A549 (cell line): Measurements from ENCODE around the gene CNTNAP2. TPM values are rescaled to one million over a fixed set of nuclear protein-coding genes. Genes with fewer than 3 reads are reported as not detected.

Experiments
- ATAC-seq, 2 experiments: fragments of 200-7000 bp in 1 of 2; fragments of >200 bp in 1 of 2; cut with Nextera tagmentation in 1 of 2; cut with Tn5 transposase in 1 of 2; 3 replicates each; pipeline versions ENCODE4 v1.8.0 to v1.9.1; 2018 to 2020; ENCODE audit warnings: mild to moderate bottlenecking in 1 of 2, moderate library complexity in 1 of 2
- CTCF ChIA-PET: fragments of 300-600 bp; sonication (Branson Sonifier 250); formaldehyde crosslinking; extraction: SDS; loops from one replicate; lab custom pipeline; 2021; ENCODE audit warnings: antibody characterized with exemption, inconsistent platforms; lab: Yijun Ruan, JAX
- POLR2A ChIA-PET: fragments of 350-600 bp; formaldehyde crosslinking; extraction: SDS; loops from one replicate; lab custom pipeline; 2021; ENCODE audit warnings: antibody characterized with exemption, inconsistent platforms; lab: Yijun Ruan, JAX
- DNase-seq, 2 experiments: peaks; one replicate each; pipeline versions ENCODE4 v3.0.0 to v3.0.0-alpha.2; 2011 to 2016; ENCODE audit warnings: low read depth in 1 of 2, low spot score in 1 of 2
- FAIRE-seq: peaks from 2 replicates; lab custom pipeline; 2011; peaks lifted over from hg19 to GRCh38; lab: Jason Lieb, UNC
- H3K27ac ChIP-seq, 2 experiments: fragments of >200 bp; sonication (Bioruptor Twin); formaldehyde crosslinking; 3 replicates each; pipeline ENCODE4 v1.5.1; 2016 to 2017
- H3K4me1 ChIP-seq: fragments of >200 bp; sonication (Bioruptor Twin); formaldehyde crosslinking; 3 replicates; pipeline ENCODE4 v1.6.1; 2016
- H3K4me2 ChIP-seq: fragments of >200 bp; sonication (Bioruptor Twin); formaldehyde crosslinking; 3 replicates; pipeline ENCODE4 v1.6.1; 2016
- H3K4me3 ChIP-seq: fragments of >200 bp; sonication (Bioruptor Twin); formaldehyde crosslinking; 3 replicates; pipeline ENCODE4 v1.5.1; 2016
- H3K9me3 ChIP-seq: fragments of >200 bp; sonication (Bioruptor Twin); formaldehyde crosslinking; 3 replicates; pipeline ENCODE4 v1.6.1; 2016
- ATOH8 ChIP-seq: fragments of 250-450 bp; sonication (Bioruptor Pico); IDR thresholded peaks from 2 replicates; pipeline ENCODE4 v1.5.0; 2020; ENCODE audit warnings: low read depth, mild to moderate bottlenecking, moderate library complexity
- BHLHE40 ChIP-seq: IDR thresholded peaks from 2 replicates; pipeline ENCODE4 v1.6.1; 2012; ENCODE audit warnings: low read depth, low read length, inconsistent platforms
- CHD2 ChIP-seq: fragments of 150-350 bp; IDR thresholded peaks from 2 replicates; pipeline ENCODE4 v1.6.1; 2014; ENCODE audit warnings: low read length; ENCODE audit not compliant: partially characterized antibody
- CHD4 ChIP-seq: fragments of 200-600 bp; sonication (generic); IDR thresholded peaks from 2 replicates; pipeline ENCODE4 v1.6.1; 2016; ENCODE audit warnings: antibody characterized with exemption, mild to moderate bottlenecking, borderline replicate concordance
- EHMT2 ChIP-seq: fragments of 200-600 bp; sonication (generic); IDR thresholded peaks from 2 replicates; pipeline ENCODE4 v1.6.1; 2016; ENCODE audit warnings: antibody characterized with exemption, low read depth, mild to moderate bottlenecking, moderate library complexity
- ELK1 ChIP-seq: fragments of 150-350 bp; IDR thresholded peaks from 2 replicates; pipeline ENCODE4 v1.6.1; 2014; ENCODE audit warnings: low read depth, mild to moderate bottlenecking, low read length
- EP300 ChIP-seq, 2 experiments: fragments of >200 bp; sonication (Bioruptor Twin); formaldehyde crosslinking; IDR thresholded peaks; 2 replicates in 1 of 2; 3 replicates in 1 of 2; pipeline ENCODE4 v1.6.1; 2016 to 2017
- ESRRA ChIP-seq: fragments of 150-350 bp; IDR thresholded peaks from 2 replicates; pipeline ENCODE4 v1.6.1; 2014; ENCODE audit warnings: mild to moderate bottlenecking, low read length, borderline replicate concordance
- FOSL2 ChIP-seq, 2 experiments: fragments of 450-650 bp in 1 of 2; fragments of >200 bp in 1 of 2; sonication (Bioruptor Twin) in 1 of 2; formaldehyde crosslinking; IDR thresholded peaks; 2 replicates each; pipeline versions ENCODE4 v1.5.0 to v1.6.1; 2016 to 2020; ENCODE audit warnings: mild to moderate bottlenecking in 1 of 2, moderate library complexity in 1 of 2
- FOXS1 ChIP-seq: fragments of 250-450 bp; sonication (Bioruptor Pico); IDR thresholded peaks from 2 replicates; pipeline ENCODE4 v1.5.0; 2020; ENCODE audit warnings: mild to moderate bottlenecking, moderate library complexity
- HDAC2 ChIP-seq: fragments of 200-600 bp; sonication (generic); IDR thresholded peaks from 2 replicates; pipeline ENCODE4 v1.6.1; 2016
- HMGXB4 ChIP-seq: fragments of 250-450 bp; sonication (Bioruptor Pico); IDR thresholded peaks from 2 replicates; pipeline ENCODE4 v1.5.0; 2021; ENCODE audit warnings: mild to moderate bottlenecking, moderate library complexity, borderline replicate concordance
- HOXB13 ChIP-seq: fragments of 250-450 bp; sonication (Bioruptor Pico); IDR thresholded peaks from 2 replicates; pipeline ENCODE4 v1.5.0; 2020; ENCODE audit warnings: low read depth, mild to moderate bottlenecking, moderate library complexity
- JUN ChIP-seq, 2 experiments: fragments of >200 bp; sonication (Bioruptor Twin); formaldehyde crosslinking; IDR thresholded peaks; 2 replicates in 1 of 2; 3 replicates in 1 of 2; pipeline ENCODE4 v1.6.1; 2016 to 2017
- KDM1A ChIP-seq: fragments of 200-600 bp; sonication (generic); IDR thresholded peaks from 2 replicates; pipeline ENCODE4 v1.6.1; 2016; ENCODE audit warnings: low read depth, mild to moderate bottlenecking
- MAFK ChIP-seq: fragments of 450-650 bp; IDR thresholded peaks from 2 replicates; pipeline ENCODE4 v1.6.1; 2014; ENCODE audit not compliant: partially characterized antibody
- MAX ChIP-seq: IDR thresholded peaks from 2 replicates; pipeline ENCODE4 v1.6.1; 2012
- MYC ChIP-seq: IDR thresholded peaks from 2 replicates; pipeline ENCODE4 v1.6.1; 2012; ENCODE audit warnings: mild to moderate bottlenecking, inconsistent platforms, low read length, improper control_type of control experiment, borderline replicate concordance
- NPAS2 ChIP-seq: fragments of 250-450 bp; sonication (Bioruptor Pico); IDR thresholded peaks from 2 replicates; pipeline ENCODE4 v1.8.0; 2022; ENCODE audit warnings: mild to moderate bottlenecking, moderate library complexity, borderline replicate concordance
- NR3C1 ChIP-seq: fragments of >200 bp; sonication (Bioruptor Twin); formaldehyde crosslinking; IDR thresholded peaks from 3 replicates; pipeline ENCODE4 v1.6.1; 2017
- PBX3 ChIP-seq: IDR thresholded peaks from 2 replicates; pipeline ENCODE4 v1.6.1; 2012
- POLR2A ChIP-seq: IDR thresholded peaks from 2 replicates; pipeline ENCODE4 v1.6.1; 2012; ENCODE audit warnings: mild to moderate bottlenecking, low read length
- RARB ChIP-seq: fragments of 250-450 bp; sonication (Bioruptor Pico); IDR thresholded peaks from 2 replicates; pipeline ENCODE4 v1.8.0; 2021; ENCODE audit warnings: mild to moderate bottlenecking, moderate library complexity
- REST ChIP-seq: fragments of 200-600 bp; sonication (generic); IDR thresholded peaks from 2 replicates; pipeline ENCODE4 v1.6.1; 2016; ENCODE audit warnings: antibody characterized with exemption, mild to moderate bottlenecking, moderate library complexity
- ZC3H11A ChIP-seq: fragments of 450-650 bp; IDR thresholded peaks from 2 replicates; pipeline ENCODE4 v1.6.1; 2014; ENCODE audit warnings: antibody characterized with exemption, mild to moderate bottlenecking
- ZFP36 ChIP-seq: fragments of 450-650 bp; IDR thresholded peaks from 2 replicates; pipeline ENCODE4 v1.6.1; 2014; ENCODE audit warnings: borderline replicate concordance; ENCODE audit not compliant: partially characterized antibody
- ZSCAN20 ChIP-seq: fragments of 250-450 bp; sonication (Bioruptor Pico); IDR thresholded peaks from 2 replicates; pipeline ENCODE4 v1.8.0; 2022; ENCODE audit warnings: mild to moderate bottlenecking, moderate library complexity
- WGBS: methylation state at CpG from one replicate; pipeline ENCODE4 v1.1.6; 2017; ENCODE audit errors: missing lambda C conversion rate; 5-methylcytosine and 5-hydroxymethylcytosine counted together
- polyA plus RNA-seq, 4 experiments: library from polyadenylated mRNA; depleted of rRNA in 3 of 4; stranded (reverse); fragments of >200 nt; fragmentation: RNase III in 1 of 4; extraction: RNeasy Plus Mini Kit Qiagen cat#74134 plus additional on column Dnase treatment in 1 of 4; gene quantifications; 2 replicates in 3 of 4; 3 replicates in 1 of 4; pipeline ENCODE4 v1.2.3, GENCODE V29; 2011 to 2017

CNTNAP2 gene
- polyA plus RNA-seq, 2 of the 4 experiments (the other 2 are of a cell fraction) = 0.05 to 0.13 TPM

GRCh38 chr7:147171013-147171391 is 1054.4 kb downstream of the CNTNAP2 start:
- WGBS = 9% methylated on average over 6 of the region's 6 CpGs
- no peak for FAIRE-seq
- H3K4me1 ChIP-seq = no peaks in the 10 kb centered on the region
- TF ChIP-seq MYC (no peak), ATOH8 (CRISPR knock-in tag) (no peak), ESRRA (no peak), NR3C1 (no peak), JUN (IDR thresholded peaks at IDR 0.05) (no peak), HMGXB4 (CRISPR knock-in tag) (no peak), REST (no peak), MAX (no peak), EP300 (IDR thresholded peaks at IDR 0.05) (no peak), HDAC2 (no peak), CHD4 (no peak), KDM1A (no peak)
- TF ChIP-seq, all 56 proteins: peak for 0
- CTCF ChIA-PET = no interaction called here
- POLR2A ChIA-PET = no interaction called here
- Histone ChIP-seq H3K4me3 (no peak overlapping the region), H3K9me3 (no peaks in the 10 kb centered on the region), H3K27ac (no peak overlapping the region), H3K4me2 (no peak overlapping the region)
- ATAC-seq = no peak
- DNase-seq = no peak

GRCh38 chr7:147173883-147174282 is 1057.3 kb downstream of the CNTNAP2 start:
- DNase-seq = no peak
- CTCF ChIA-PET = no interaction called here
- no peak overlapping the region for H3K27ac ChIP-seq
- no peak overlapping the region for H3K4me3 ChIP-seq
- no peak for ATAC-seq
- no peaks in the 10 kb centered on the region for H3K9me3 ChIP-seq
- no peak overlapping the region for H3K4me2 ChIP-seq
- peak; percentile 30 for TF ChIP-seq MAFK
- no peak for TF ChIP-seq ZC3H11A
- TF ChIP-seq, all 56 proteins: peak for 1
- FAIRE-seq = no peak
- H3K4me1 ChIP-seq = no peaks in the 10 kb centered on the region
- POLR2A ChIA-PET = no interaction called here

GRCh38 chr7:147182874-147183273 is 1066.3 kb downstream of the CNTNAP2 start:
- DNase-seq = no peak
- Histone ChIP-seq H3K27ac (no peak overlapping the region), H3K4me1 (no peaks in the 10 kb centered on the region)
- CTCF ChIA-PET = no interaction called here
- no peak for TF ChIP-seq EHMT2
- TF ChIP-seq ZSCAN20 (CRISPR knock-in tag) = no peak
- TF ChIP-seq FOSL2 (IDR thresholded peaks at IDR 0.05) = no peak
- TF ChIP-seq FOSL2 (CRISPR knock-in tag; IDR thresholded peaks at IDR 0.05) = no peak
- TF ChIP-seq BHLHE40 = no peak
- TF ChIP-seq PBX3 = no peak
- TF ChIP-seq HOXB13 (CRISPR knock-in tag) = no peak
- no peak for TF ChIP-seq KDM1A
- TF ChIP-seq ZFP36 = no peak
- no peak for TF ChIP-seq MAX
- no peak for TF ChIP-seq NPAS2
- no peak for TF ChIP-seq ELK1
- TF ChIP-seq FOXS1 (CRISPR knock-in tag) = no peak
- no peak for TF ChIP-seq JUN (IDR thresholded peaks at IDR 0.05)
- TF ChIP-seq POLR2A = no peak
- no peak for TF ChIP-seq CHD2
- TF ChIP-seq RARB (CRISPR knock-in tag) = no peak
- TF ChIP-seq, all 56 proteins: peak for 0
- no peak for ATAC-seq
- POLR2A ChIA-PET = interaction anchor here (0.6 kb wide), 1 partner anchor 1264 kb away, joined by 3 read pairs; no protein-coding TSS in a partner anchor
- FAIRE-seq = no peak
- no peak overlapping the region for H3K4me3 ChIP-seq
- H3K4me2 ChIP-seq = no peak overlapping the region
- no peaks in the 10 kb centered on the region; the same call in 2 of the 3 replicates for H3K9me3 ChIP-seq
